ENCODE data around the gene CT47B1. TPM values are rescaled to one million over a fixed set of nuclear protein-coding genes. Genes with fewer than 3 reads are reported as not detected.
"Not testable (repeated sequence)": the region's sequence is repeated elsewhere in the genome, so short reads cannot be mapped to it uniquely, and the experiment has no call there.

Gene CT47B1
- not detected for total RNA-seq
- not detected for polyA plus RNA-seq
- total RNA-seq = not detected

DNA sequence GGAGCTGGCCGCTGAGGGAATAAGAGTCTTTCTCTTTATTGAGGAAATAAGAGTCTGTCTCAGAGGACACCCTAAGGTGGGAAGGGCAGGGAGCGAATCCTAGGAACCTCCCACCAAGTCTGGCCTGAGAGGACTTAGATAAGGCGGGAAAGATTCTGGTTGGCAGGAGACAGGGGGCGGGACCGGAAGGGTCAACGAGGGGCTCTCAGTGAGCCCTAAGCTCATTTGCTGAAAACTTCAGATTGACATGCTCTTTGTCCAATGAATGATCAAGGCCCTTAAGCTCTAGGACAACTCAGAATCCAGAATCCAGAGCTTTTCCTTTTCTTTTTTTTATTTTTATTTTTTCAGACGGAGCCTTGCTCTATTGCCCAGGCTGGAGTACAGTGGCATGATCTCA lies at the start of gene CT47B1:
TSS of gene CT47B1 (minus strand) at position 101 of the 400 bp plus-strand sequence. CDS start 196 bp downstream, outside the sequence.
- H3K27ac Mint-ChIP-seq, DNase-seq, CTCF ChIA-PET: not testable (repeated sequence)

DNA sequence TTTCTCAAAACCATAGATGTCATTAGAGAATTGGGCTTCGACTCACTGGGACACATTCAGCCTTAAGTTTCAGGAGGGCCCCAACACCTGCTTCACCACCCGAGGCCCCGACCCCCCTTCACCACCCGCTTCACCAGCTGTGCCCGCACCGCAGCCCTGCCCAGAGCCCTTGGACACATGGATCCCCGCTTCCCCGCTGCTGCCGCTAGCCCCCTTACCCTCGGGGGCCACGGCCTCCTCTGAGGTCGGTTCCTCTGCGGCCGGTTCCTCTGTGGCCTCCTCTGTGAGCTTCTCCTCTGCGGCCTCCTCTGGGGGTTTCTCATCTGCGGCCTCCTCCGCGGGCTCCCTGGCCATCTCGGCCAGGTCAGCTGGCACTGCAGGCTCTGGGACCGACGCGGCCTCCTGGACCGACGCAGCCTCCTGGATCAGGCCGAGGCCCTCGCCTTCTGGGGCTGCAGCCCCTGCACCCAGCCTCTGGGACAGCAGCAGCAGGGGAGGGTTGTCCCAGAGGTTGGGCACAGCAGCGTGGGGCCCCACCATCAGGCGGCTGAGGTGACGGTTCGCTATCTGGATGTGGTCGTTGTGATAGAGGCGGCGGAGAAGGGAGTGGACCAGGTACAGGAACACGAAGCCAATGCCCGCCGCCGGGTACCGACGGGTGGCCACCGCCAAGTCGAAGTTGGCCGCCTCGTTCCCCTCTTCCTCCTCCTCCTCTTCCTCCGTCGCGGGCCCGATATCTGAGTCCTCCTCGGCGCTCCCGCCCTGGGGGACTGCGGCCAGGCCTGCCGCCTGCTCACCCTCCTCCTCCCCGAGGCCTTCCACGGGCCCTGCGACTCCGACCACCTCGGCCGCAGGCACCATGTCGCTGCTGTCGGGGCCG lies 748 bp downstream of the CT47B1 start:
- Mint-ChIP-seq H3K9me3 (no peaks in the 10 kb centered on the region), H3K36me3 (no peaks in the 10 kb centered on the region), H3K27me3 (no peaks in the 10 kb centered on the region), H3K27ac (no peak overlapping the region), H3K4me1 (no peaks in the 10 kb centered on the region), H3K4me3 (no peak overlapping the region)
- Histone ChIP-seq H3K27ac (ENCODE audit: low read depth, low read length) (no peak overlapping the region), H3K4me3 (ENCODE audit: low read length) (no peak overlapping the region), H3K4me1 (ENCODE audit: control insufficient read depth in 2 of 2, insufficient read depth in 2 of 2, low read length in 2 of 2) (no peaks in the 10 kb centered on the region), H3K9me3 (ENCODE audit: control insufficient read depth in 2 of 3, low read length in 3 of 3) (no peaks in the 10 kb centered on the region), H3K36me3 (ENCODE audit: control insufficient read depth in 2 of 3, insufficient read depth in 3 of 3, low read length in 3 of 3) (no peaks in the 10 kb centered on the region), H3K27me3 (ENCODE audit: control insufficient read depth in 2 of 2, insufficient read depth in 2 of 2, low read length in 2 of 2) (no peaks in the 10 kb centered on the region)
- intact Hi-C loops (cut with micrococcal nuclease) = no loop called here
- POLR2A ChIA-PET = no interaction called here
- no peak for DNase-seq
- ATAC-seq = no peak
- CTCF ChIA-PET = no interaction called here

More for the DNA sequence above, at the start of gene CT47B1:
- H3K9me3 ChIP-seq (ENCODE audit: control insufficient read depth in 2 of 3, low read length in 3 of 3); H3K4me1 Mint-ChIP-seq; ATAC-seq; intact Hi-C loops (cut with micrococcal nuclease); H3K9me3 Mint-ChIP-seq; H3K36me3 ChIP-seq (ENCODE audit: control insufficient read depth in 2 of 3, insufficient read depth in 3 of 3, low read length in 3 of 3); H3K36me3 Mint-ChIP-seq; H3K27me3 Mint-ChIP-seq; H3K4me1 ChIP-seq (ENCODE audit: control insufficient read depth in 2 of 2, insufficient read depth in 2 of 2, low read length in 2 of 2); H3K4me3 Mint-ChIP-seq; H3K27ac ChIP-seq (ENCODE audit: low read depth, low read length); H3K4me3 ChIP-seq (ENCODE audit: low read length); H3K27me3 ChIP-seq (ENCODE audit: control insufficient read depth in 2 of 2, insufficient read depth in 2 of 2, low read length in 2 of 2); POLR2A ChIA-PET: not testable (repeated sequence)

DNA sequence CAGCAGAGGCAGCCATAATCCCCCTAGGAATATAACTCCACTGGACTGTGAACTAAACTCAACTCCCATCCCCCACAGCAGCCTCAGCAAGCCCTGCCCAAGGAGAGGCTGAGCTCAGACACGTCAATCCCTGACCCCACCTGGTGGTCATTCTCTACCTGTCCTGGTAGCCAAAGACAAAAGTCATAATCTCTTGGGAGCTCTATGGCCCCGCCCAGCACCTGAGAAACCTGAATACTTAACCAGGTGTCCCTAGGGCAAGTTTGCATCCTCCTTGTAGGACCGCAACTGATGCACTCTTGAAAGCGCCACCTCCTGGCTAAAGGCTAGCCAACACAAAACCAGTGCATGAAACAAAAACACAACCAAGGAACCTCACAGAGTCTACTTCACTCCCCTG lies 18.4 kb downstream of the CT47B1 start:
- H3K4me1 ChIP-seq (ENCODE audit: control insufficient read depth in 2 of 2, insufficient read depth in 2 of 2, low read length in 2 of 2) = no peaks in the 10 kb centered on the region
- H3K27me3 ChIP-seq (ENCODE audit: control insufficient read depth in 2 of 2, insufficient read depth in 2 of 2, low read length in 2 of 2) = no peaks in the 10 kb centered on the region
- H3K36me3 ChIP-seq (ENCODE audit: control insufficient read depth in 2 of 3, insufficient read depth in 3 of 3, low read length in 3 of 3) = no peaks in the 10 kb centered on the region
- peaks cover 0 to 18% (median 10%) of the 10 kb centered on the region in 7 donors for H3K4me1 Mint-ChIP-seq
- no peaks in the 10 kb centered on the region for H3K36me3 Mint-ChIP-seq
- no peak for DNase-seq
- H3K27me3 Mint-ChIP-seq = no peaks in the 10 kb centered on the region
- H3K27ac Mint-ChIP-seq = no peak overlapping the region
- H3K4me3 ChIP-seq (ENCODE audit: low read length) = no peak overlapping the region
- intact Hi-C loops (cut with micrococcal nuclease) = loop anchor here in 1 of 2 donors (1.0 kb wide), 1 partner anchor 67 kb away; no protein-coding TSS in a partner anchor
- CTCF ChIA-PET = interaction anchor here (1.0 to 2.5 kb wide), 2 partner anchors 62 to 66 kb away, joined by 3 to 7 read pairs; no protein-coding TSS in a partner anchor
- no peak for ATAC-seq
- no peaks in the 10 kb centered on the region for H3K9me3 ChIP-seq (ENCODE audit: control insufficient read depth in 2 of 3, low read length in 3 of 3)
- H3K27ac ChIP-seq (ENCODE audit: low read depth, low read length) = no peak overlapping the region
- H3K9me3 Mint-ChIP-seq = peaks cover 0 to 6% (median 0%) of the 10 kb centered on the region in 11 donors
- POLR2A ChIA-PET = no interaction called here
- no peak overlapping the region for H3K4me3 Mint-ChIP-seq

DNA sequence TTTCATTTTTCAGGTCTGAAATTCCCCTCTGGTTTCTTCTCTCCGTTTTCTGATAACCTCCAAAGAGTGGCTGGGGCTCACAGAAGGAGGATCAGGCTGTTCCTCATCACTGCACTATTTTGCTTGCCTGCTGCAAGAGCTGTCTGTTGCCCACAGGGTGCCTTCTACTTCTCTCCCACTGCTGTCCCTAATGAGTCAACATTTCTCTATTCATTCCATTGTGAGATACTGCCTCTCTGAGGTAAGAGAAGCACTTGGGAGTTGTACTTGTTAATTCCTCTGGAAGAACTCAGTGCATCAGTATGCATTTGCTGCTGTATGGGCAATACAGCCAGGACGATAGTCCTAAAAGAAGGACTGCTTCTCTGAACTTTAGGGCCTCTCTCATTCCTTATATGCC lies 34.8 kb downstream of the CT47B1 start:
- H3K4me3 Mint-ChIP-seq = no peak overlapping the region
- H3K4me1 Mint-ChIP-seq = no peaks in the 10 kb centered on the region
- no peaks in the 10 kb centered on the region for H3K36me3 Mint-ChIP-seq
- no peaks in the 10 kb centered on the region for H3K4me1 ChIP-seq (ENCODE audit: control insufficient read depth in 2 of 2, insufficient read depth in 2 of 2, low read length in 2 of 2)
- CTCF ChIA-PET = no interaction called here
- ATAC-seq (no peak), DNase-seq (no peak)
- H3K36me3 ChIP-seq (ENCODE audit: control insufficient read depth in 2 of 3, insufficient read depth in 3 of 3, low read length in 3 of 3) = no peaks in the 10 kb centered on the region
- no peaks in the 10 kb centered on the region for H3K27me3 Mint-ChIP-seq
- intact Hi-C loops (cut with micrococcal nuclease) = loop anchor here in 1 of 2 donors (5.0 kb wide), 1 partner anchor 49 kb away; no protein-coding TSS in a partner anchor
- no peak overlapping the region for H3K4me3 ChIP-seq (ENCODE audit: low read length)
- H3K9me3 Mint-ChIP-seq = peaks cover 0 to 3% (median 0%) of the 10 kb centered on the region in 11 donors
- POLR2A ChIA-PET = no interaction called here
- no peaks in the 10 kb centered on the region for H3K27me3 ChIP-seq (ENCODE audit: control insufficient read depth in 2 of 2, insufficient read depth in 2 of 2, low read length in 2 of 2)
- no peaks in the 10 kb centered on the region for H3K9me3 ChIP-seq (ENCODE audit: control insufficient read depth in 2 of 3, low read length in 3 of 3)
- H3K27ac ChIP-seq (ENCODE audit: low read depth, low read length) = no peak overlapping the region
- peak overlapping the region in 1 of 9 donors; percentile 4 for H3K27ac Mint-ChIP-seq

DNA sequence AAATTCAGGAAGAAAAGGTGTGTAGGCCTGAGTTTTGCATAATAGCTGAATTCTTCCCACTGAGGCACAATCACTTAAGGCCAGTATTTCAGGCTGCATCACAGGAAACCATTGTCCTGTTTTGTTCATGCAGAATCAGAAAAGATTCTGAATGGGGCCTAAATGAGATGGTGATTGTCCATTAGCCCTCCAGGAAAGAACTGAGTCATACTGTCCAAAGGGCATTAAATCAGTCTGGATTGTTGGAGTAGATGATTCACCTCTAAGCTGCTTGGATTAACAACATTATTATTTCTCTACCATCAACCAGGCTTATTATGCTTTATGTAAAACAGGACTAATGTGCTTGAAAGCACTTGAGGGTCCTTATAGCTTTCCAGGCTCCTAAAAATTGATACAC lies 36.2 kb downstream of the CT47B1 start:
- H3K4me3 ChIP-seq (ENCODE audit: low read length) = no peak overlapping the region

DNA sequence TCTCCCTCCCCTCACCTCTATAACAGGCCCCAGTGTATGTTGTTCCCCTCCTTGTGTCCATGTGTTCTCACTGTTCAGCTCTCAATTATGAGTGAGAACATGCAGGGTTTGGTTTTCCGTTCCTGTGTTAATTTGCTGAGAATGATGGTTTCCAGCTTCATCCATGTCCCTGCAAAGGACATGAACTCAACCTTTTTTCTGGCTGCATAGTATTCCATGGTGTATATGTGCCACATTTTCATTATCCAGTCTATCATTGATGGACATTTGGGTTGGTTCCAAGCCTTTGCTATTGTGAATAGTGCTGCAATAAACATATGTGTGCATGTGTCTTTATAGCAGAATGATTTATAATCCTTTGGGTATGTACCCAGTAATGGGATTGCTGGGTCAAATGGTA lies 48.5 kb downstream of the CT47B1 start:
- CTCF ChIA-PET; H3K4me1 ChIP-seq (ENCODE audit: control insufficient read depth in 2 of 2, insufficient read depth in 2 of 2, low read length in 2 of 2); H3K27ac ChIP-seq (ENCODE audit: low read depth, low read length); H3K27me3 Mint-ChIP-seq; H3K4me1 Mint-ChIP-seq; H3K4me3 Mint-ChIP-seq; H3K27me3 ChIP-seq (ENCODE audit: control insufficient read depth in 2 of 2, insufficient read depth in 2 of 2, low read length in 2 of 2); H3K4me3 ChIP-seq (ENCODE audit: low read length); H3K36me3 Mint-ChIP-seq; H3K36me3 ChIP-seq (ENCODE audit: control insufficient read depth in 2 of 3, insufficient read depth in 3 of 3, low read length in 3 of 3); DNase-seq; ATAC-seq; POLR2A ChIA-PET; H3K27ac Mint-ChIP-seq; intact Hi-C loops (cut with micrococcal nuclease); H3K9me3 ChIP-seq (ENCODE audit: control insufficient read depth in 2 of 3, low read length in 3 of 3): not testable (repeated sequence)
- H3K9me3 Mint-ChIP-seq = peaks cover 3 to 22% (median 8%) of the 10 kb centered on the region in 11 donors

More for the DNA sequence above, 36.2 kb downstream of the CT47B1 start:
- H3K27me3 Mint-ChIP-seq = no peaks in the 10 kb centered on the region
- ChIA-PET POLR2A (no interaction called here), CTCF (interaction anchor here (0.6 kb wide), 1 partner anchor 1895 kb away, joined by 4 read pairs; no protein-coding TSS in a partner anchor)
- DNase-seq (no peak), ATAC-seq (no peak)
- H3K4me1 Mint-ChIP-seq = no peaks in the 10 kb centered on the region
- no peaks in the 10 kb centered on the region for H3K9me3 ChIP-seq (ENCODE audit: control insufficient read depth in 2 of 3, low read length in 3 of 3)
- peaks cover 0 to 3% (median 0%) of the 10 kb centered on the region in 11 donors for H3K9me3 Mint-ChIP-seq
- no peak overlapping the region for H3K27ac Mint-ChIP-seq
- H3K36me3 Mint-ChIP-seq = no peaks in the 10 kb centered on the region
- no peak overlapping the region for H3K4me3 Mint-ChIP-seq
- H3K36me3 ChIP-seq (ENCODE audit: control insufficient read depth in 2 of 3, insufficient read depth in 3 of 3, low read length in 3 of 3) = no peaks in the 10 kb centered on the region
- H3K27me3 ChIP-seq (ENCODE audit: control insufficient read depth in 2 of 2, insufficient read depth in 2 of 2, low read length in 2 of 2) = no peaks in the 10 kb centered on the region
- intact Hi-C loops (cut with micrococcal nuclease) = no loop called here
- no peaks in the 10 kb centered on the region for H3K4me1 ChIP-seq (ENCODE audit: control insufficient read depth in 2 of 2, insufficient read depth in 2 of 2, low read length in 2 of 2)
- no peak overlapping the region for H3K27ac ChIP-seq (ENCODE audit: low read depth, low read length)

DNA sequence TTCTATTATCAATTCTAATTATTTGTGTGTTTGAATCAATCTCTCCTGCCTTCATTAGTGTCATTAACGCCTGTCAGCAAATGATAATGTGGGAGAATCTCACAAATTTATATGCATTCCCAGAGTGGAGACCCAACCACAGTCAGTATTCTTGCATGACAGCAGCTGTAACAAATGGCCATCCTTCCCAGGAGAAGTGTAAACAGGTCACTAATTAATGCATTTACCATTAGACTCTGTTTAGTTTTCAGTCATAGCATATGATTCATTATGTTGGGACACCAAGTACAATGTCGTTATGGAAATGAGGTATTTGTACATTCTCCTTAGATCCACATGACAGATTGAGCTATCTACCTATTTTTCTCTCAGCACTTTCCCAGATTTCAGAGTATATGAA lies 50.5 kb downstream of the CT47B1 start:
- DNase-seq = no peak
- Histone ChIP-seq H3K36me3 (ENCODE audit: control insufficient read depth in 2 of 3, insufficient read depth in 3 of 3, low read length in 3 of 3) (no peaks in the 10 kb centered on the region), H3K27me3 (ENCODE audit: control insufficient read depth in 2 of 2, insufficient read depth in 2 of 2, low read length in 2 of 2) (no peaks in the 10 kb centered on the region), H3K27ac (ENCODE audit: low read depth, low read length) (no peak overlapping the region), H3K4me1 (ENCODE audit: control insufficient read depth in 2 of 2, insufficient read depth in 2 of 2, low read length in 2 of 2) (no peaks in the 10 kb centered on the region), H3K4me3 (ENCODE audit: low read length) (no peak overlapping the region), H3K9me3 (ENCODE audit: control insufficient read depth in 2 of 3, low read length in 3 of 3) (no peaks in the 10 kb centered on the region)
- ChIA-PET CTCF (no interaction called here), POLR2A (no interaction called here)
- Mint-ChIP-seq H3K27me3 (peaks cover 0 to 3% (median 0%) of the 10 kb centered on the region in 5 donors), H3K36me3 (no peaks in the 10 kb centered on the region), H3K4me3 (no peak overlapping the region), H3K4me1 (no peaks in the 10 kb centered on the region), H3K9me3 (peaks cover 0 to 6% (median 2%) of the 10 kb centered on the region in 11 donors), H3K27ac (no peak overlapping the region)
- intact Hi-C loops (cut with micrococcal nuclease) = no loop called here
- no peak for ATAC-seq
